ENCODE results near the gene DCPS.

DNA sequence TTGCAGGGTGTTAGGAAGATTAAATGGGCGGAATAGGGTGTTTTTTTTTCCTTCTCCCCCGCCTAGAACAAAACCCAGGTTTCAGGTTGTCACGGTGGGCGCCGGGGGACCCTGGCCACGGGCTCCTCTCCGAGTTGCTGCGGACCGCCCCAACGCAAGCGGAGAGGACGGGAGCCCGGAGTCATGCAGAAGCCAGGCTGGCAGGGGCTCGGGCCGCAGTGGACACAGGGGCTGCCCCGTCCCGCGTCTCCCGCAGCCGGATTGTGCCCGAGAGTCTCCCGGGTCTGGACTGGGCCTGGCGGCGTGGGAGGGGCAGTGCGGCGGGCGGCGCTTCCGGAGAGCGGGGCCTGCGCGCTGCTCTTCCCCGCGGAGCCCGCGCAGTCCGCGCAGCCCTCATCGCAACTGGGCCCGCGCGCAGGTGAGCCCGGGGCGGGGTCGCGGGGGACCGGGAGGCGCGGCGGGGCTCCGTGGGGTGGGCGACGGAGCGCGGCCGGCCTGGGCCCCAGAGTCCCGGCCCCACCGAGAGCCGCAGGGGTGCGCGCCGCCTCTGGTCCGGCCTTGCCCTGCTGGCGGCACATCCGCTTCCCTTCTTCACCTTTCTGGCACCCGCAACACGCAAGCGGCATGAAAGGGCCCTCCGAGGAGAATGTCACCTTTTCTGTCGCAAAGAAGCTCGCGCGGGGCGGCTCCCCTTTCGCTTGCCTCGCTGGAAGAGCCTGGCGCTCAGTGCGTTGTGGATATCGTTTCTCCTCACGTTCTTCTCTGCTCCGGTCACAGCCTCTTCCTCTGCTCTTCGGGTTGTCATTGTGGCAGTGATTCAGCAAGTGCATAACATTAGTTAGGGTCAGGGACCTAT is 20.9 kb upstream of the DCPS start, which contains the start of gene TIRAP:
- TF ChIP-seq, protein P1, sequence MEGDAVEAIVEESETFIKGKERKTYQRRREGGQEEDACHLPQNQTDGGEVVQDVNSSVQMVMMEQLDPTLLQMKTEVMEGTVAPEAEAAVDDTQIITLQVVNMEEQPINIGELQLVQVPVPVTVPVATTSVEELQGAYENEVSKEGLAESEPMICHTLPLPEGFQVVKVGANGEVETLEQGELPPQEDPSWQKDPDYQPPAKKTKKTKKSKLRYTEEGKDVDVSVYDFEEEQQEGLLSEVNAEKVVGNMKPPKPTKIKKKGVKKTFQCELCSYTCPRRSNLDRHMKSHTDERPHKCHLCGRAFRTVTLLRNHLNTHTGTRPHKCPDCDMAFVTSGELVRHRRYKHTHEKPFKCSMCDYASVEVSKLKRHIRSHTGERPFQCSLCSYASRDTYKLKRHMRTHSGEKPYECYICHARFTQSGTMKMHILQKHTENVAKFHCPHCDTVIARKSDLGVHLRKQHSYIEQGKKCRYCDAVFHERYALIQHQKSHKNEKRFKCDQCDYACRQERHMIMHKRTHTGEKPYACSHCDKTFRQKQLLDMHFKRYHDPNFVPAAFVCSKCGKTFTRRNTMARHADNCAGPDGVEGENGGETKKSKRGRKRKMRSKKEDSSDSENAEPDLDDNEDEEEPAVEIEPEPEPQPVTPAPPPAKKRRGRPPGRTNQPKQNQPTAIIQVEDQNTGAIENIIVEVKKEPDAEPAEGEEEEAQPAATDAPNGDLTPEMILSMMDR (IDR thresholded peaks at IDR 0.05) = peak in 3 of 7 experiments; percentile 4 to 41 (median 11)
- TF ChIP-seq POLR2AphosphoS5 (IDR thresholded peaks at IDR 0.05) = peak; percentile 14 to 67 (median 65)
